Measurements from ENCODE around the gene SRL. TPM values are rescaled to one million over a fixed set of nuclear protein-coding genes. Genes with fewer than 3 reads are reported as not detected.

Gene SRL
- total RNA-seq, 1 experiment from 2014 or later = not detected

DNA sequence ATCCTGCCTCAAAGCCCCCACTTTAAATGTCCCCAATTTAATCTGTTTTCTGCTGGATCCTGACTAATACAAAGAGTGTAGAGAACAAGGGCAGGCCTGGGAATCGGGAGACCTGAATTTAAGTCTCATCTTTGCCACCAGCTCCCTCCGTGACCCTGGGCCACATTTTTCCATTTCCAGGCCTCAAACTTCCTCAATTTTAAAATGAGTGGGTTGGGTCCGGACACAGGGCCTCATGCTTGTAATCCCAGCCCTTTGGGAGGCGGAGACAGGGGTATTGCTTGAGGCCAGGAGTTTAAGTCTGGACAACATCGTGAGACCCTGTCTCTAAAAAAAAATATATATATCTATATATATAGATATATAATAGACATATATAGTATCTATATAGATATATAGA is 61.4 kb downstream of the SRL start:
- Histone ChIP-seq H3K4me1 (ENCODE audit: insufficient read depth, low read length) (peaks cover 12% of the 10 kb centered on the region), H3F3A (ENCODE audit: low read length, unreplicated experiment) (no peaks in the 10 kb centered on the region), H3K27ac (ENCODE audit: low read length) (no peak overlapping the region), H2AFZ (ENCODE audit: low read length) (no peak overlapping the region), H3K4me3 (ENCODE audit: low read length) (no peak overlapping the region), H4K20me1 (ENCODE audit: low read length) (no peaks in the 10 kb centered on the region), H3K4me2 (ENCODE audit: low read length) (no peak overlapping the region), H3K27me3 (ENCODE audit: low read length) (no peaks in the 10 kb centered on the region), H3K9me2 (replicated peaks; ENCODE audit: low read length) (no peaks in the 10 kb centered on the region), H3K36me3 (ENCODE audit: low read depth, low read length) (no peaks in the 10 kb centered on the region), H3K79me2 (ENCODE audit: low read length) (no peaks in the 10 kb centered on the region), H3K9ac (ENCODE audit: low read length) (no peak overlapping the region), H3K9me3 (ENCODE audit: low read length) (no peaks in the 10 kb centered on the region)
- DNase-seq = no peak
- ATAC-seq = no peak
- intact Hi-C loops (cut with micrococcal nuclease) = no loop called here
- TF ChIP-seq EZH2 (IDR thresholded peaks at IDR 0.05; ENCODE audit: low read length, unreplicated experiment) (no peak), EZH2phosphoT487 (IDR thresholded peaks at IDR 0.05; ENCODE audit: borderline replicate concordance, low read length) (no peak)
- TF ChIP-seq, protein P1, sequence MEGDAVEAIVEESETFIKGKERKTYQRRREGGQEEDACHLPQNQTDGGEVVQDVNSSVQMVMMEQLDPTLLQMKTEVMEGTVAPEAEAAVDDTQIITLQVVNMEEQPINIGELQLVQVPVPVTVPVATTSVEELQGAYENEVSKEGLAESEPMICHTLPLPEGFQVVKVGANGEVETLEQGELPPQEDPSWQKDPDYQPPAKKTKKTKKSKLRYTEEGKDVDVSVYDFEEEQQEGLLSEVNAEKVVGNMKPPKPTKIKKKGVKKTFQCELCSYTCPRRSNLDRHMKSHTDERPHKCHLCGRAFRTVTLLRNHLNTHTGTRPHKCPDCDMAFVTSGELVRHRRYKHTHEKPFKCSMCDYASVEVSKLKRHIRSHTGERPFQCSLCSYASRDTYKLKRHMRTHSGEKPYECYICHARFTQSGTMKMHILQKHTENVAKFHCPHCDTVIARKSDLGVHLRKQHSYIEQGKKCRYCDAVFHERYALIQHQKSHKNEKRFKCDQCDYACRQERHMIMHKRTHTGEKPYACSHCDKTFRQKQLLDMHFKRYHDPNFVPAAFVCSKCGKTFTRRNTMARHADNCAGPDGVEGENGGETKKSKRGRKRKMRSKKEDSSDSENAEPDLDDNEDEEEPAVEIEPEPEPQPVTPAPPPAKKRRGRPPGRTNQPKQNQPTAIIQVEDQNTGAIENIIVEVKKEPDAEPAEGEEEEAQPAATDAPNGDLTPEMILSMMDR (conservative IDR thresholded peaks at IDR 0.05; ENCODE audit: low read depth, low read length) = no peak
- no TSS peak for BruUV-seq (replicated peaks)
- CTCF ChIA-PET = no interaction called here
- POLR2A ChIA-PET (ENCODE audit: unreplicated experiment) = no interaction called here

DNA sequence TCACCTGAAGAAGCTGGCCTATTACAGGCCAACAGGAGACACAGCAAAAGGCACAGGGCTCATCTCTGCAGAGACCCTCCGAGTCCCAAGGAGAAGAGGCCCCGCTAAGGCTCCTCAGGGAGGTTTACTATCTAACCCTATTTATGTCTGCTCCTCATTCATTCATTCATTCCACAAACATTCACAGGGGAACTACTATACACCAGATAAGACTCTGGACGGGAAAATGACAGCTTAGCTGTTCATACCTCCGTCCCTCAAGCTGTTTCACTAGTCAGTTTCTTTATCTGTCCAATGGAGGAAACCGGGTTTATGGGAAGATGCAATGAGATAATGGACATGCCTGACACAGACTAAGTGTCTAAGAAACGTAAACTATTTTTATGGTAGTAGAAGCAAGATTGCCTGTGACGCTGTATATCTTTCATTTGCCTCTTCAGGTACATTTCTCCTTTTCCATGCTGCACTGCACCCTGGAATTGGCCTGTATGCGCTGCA is 62.1 kb downstream of the SRL start:
- Histone ChIP-seq H3K9me2 (replicated peaks; ENCODE audit: low read length) (no peaks in the 10 kb centered on the region), H3K27ac (ENCODE audit: low read length) (no peak overlapping the region), H3K79me2 (ENCODE audit: low read length) (no peaks in the 10 kb centered on the region), H2AFZ (ENCODE audit: low read length) (no peak overlapping the region), H3K27me3 (ENCODE audit: low read length) (no peaks in the 10 kb centered on the region), H3K4me3 (ENCODE audit: low read length) (no peak overlapping the region), H3F3A (ENCODE audit: low read length, unreplicated experiment) (no peaks in the 10 kb centered on the region), H3K9ac (ENCODE audit: low read length) (no peak overlapping the region), H3K4me1 (ENCODE audit: insufficient read depth, low read length) (peaks cover 12% of the 10 kb centered on the region), H4K20me1 (ENCODE audit: low read length) (no peaks in the 10 kb centered on the region), H3K4me2 (ENCODE audit: low read length) (no peak overlapping the region), H3K36me3 (ENCODE audit: low read depth, low read length) (no peaks in the 10 kb centered on the region), H3K9me3 (ENCODE audit: low read length) (no peaks in the 10 kb centered on the region)
- ChIA-PET CTCF (no interaction called here), POLR2A (ENCODE audit: unreplicated experiment) (no interaction called here)
- DNase-seq (no peak), ATAC-seq (no peak)
- intact Hi-C loops (cut with micrococcal nuclease) = no loop called here
- TF ChIP-seq, protein P1 (conservative IDR thresholded peaks at IDR 0.05; ENCODE audit: low read depth, low read length) = no peak
- no peak for TF ChIP-seq EZH2 (IDR thresholded peaks at IDR 0.05; ENCODE audit: low read length, unreplicated experiment)
- TF ChIP-seq EZH2phosphoT487 (IDR thresholded peaks at IDR 0.05; ENCODE audit: borderline replicate concordance, low read length) = no peak
- no TSS peak for BruUV-seq (replicated peaks)

DNA sequence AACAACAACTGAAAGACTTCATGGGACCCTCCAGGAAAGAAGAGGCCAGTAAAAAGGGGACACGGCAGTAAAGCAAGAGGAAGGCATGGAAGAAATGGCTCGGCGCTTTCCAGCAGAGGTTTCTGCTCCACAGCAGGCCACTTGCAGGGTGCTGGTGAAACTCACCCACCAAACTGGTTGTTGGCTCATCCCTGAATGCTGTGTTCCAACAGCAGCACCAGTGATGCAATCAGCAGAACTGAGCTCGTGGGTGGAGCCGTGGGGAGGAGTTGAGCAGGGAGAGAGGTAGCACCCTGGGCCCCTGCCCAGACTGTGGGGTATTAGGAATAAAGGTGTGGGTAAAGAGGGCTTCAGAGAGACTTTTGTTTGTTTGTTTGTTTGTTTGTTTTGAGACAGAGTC is 62.9 kb downstream of the SRL start:
- no peak overlapping the region for H3K4me3 ChIP-seq (ENCODE audit: low read length)
- H3K4me2 ChIP-seq (ENCODE audit: low read length) = no peak overlapping the region
- DNase-seq (peak; percentile 62), ATAC-seq (no peak)
- H2AFZ ChIP-seq (ENCODE audit: low read length) = no peak overlapping the region
- no peak overlapping the region for H3K27ac ChIP-seq (ENCODE audit: low read length)
- no peak for TF ChIP-seq EZH2phosphoT487 (IDR thresholded peaks at IDR 0.05; ENCODE audit: borderline replicate concordance, low read length)
- TF ChIP-seq, protein P1 (conservative IDR thresholded peaks at IDR 0.05; ENCODE audit: low read depth, low read length) = no peak
- TF ChIP-seq EZH2 (IDR thresholded peaks at IDR 0.05; ENCODE audit: low read length, unreplicated experiment) = no peak
- BruUV-seq (replicated peaks) = no TSS peak
- ChIA-PET CTCF (no interaction called here), POLR2A (ENCODE audit: unreplicated experiment) (no interaction called here)
- H3K4me1 ChIP-seq (ENCODE audit: insufficient read depth, low read length) = peaks cover 12% of the 10 kb centered on the region
- H3K9me2 ChIP-seq (replicated peaks; ENCODE audit: low read length) = no peaks in the 10 kb centered on the region
- H3F3A ChIP-seq (ENCODE audit: low read length, unreplicated experiment) = no peaks in the 10 kb centered on the region
- no peaks in the 10 kb centered on the region for H3K79me2 ChIP-seq (ENCODE audit: low read length)
- intact Hi-C loops (cut with micrococcal nuclease) = no loop called here
- no peaks in the 10 kb centered on the region for H3K9me3 ChIP-seq (ENCODE audit: low read length)
- no peak overlapping the region for H3K9ac ChIP-seq (ENCODE audit: low read length)
- no peaks in the 10 kb centered on the region for H3K27me3 ChIP-seq (ENCODE audit: low read length)
- H3K36me3 ChIP-seq (ENCODE audit: low read depth, low read length) = no peaks in the 10 kb centered on the region
- H4K20me1 ChIP-seq (ENCODE audit: low read length) = no peaks in the 10 kb centered on the region

Data from PC-3 (cell line).